Mucosa of descending colon (tissue), 3 donors: ENCODE results near the gene OMD. TPM values are rescaled to one million over a fixed set of nuclear protein-coding genes. Genes with fewer than 3 reads are reported as not detected.
A peak's percentile ranks its signal among the peaks of the same experiment; 100 is the strongest.

Experiments
- ATAC-seq: fragments of 200-7000 bp; cut with Tn5 transposase; one replicate; pipeline ENCODE4 v1.9.1; 2020; ENCODE audit warnings: mild to moderate bottlenecking, moderate library complexity
- DNase-seq, 3 donors: peaks; one replicate each; pipeline ENCODE4 v3.0.0-alpha.2; 2020
- H3K36me3 ChIP-seq: fragments of 200-600 bp; one replicate; pipeline ENCODE4 v1.8.0; 2021; ENCODE audit warnings: low read depth, mild to moderate bottlenecking
- H3K4me1 ChIP-seq: fragments of 200-600 bp; one replicate; pipeline ENCODE4 v1.8.0; 2021; ENCODE audit warnings: low read depth, mild to moderate bottlenecking
- H3K4me3 ChIP-seq: fragments of 200-600 bp; one replicate; pipeline ENCODE4 v1.8.0; 2021; ENCODE audit warnings: mild to moderate bottlenecking
- H3K9me3 ChIP-seq: fragments of 200-600 bp; one replicate; pipeline ENCODE4 v1.8.0; 2021; ENCODE audit warnings: mild to moderate bottlenecking
- CTCF ChIP-seq: fragments of 200-600 bp; IDR thresholded peaks from one replicate; pipeline ENCODE4 v1.8.0; 2022; ENCODE audit warnings: antibody characterized with exemption, mild to moderate bottlenecking
- intact Hi-C, 2 donors: fragments of 100-400 bp; cut with DNase I in 1 of 2; cut with micrococcal nuclease in 1 of 2; formaldehyde crosslinking; loops; one replicate each; pipeline versions ENCODE4 v1.11.0 to v1.11.1; 2022; cut with DNase I, micrococcal nuclease
- long read RNA-seq, 2 donors: library from polyadenylated mRNA; unstranded; transcript quantifications; one replicate each; pipeline ENCODE4 v2.0.0, GENCODE V29; 2019 to 2021
- total RNA-seq, 3 donors: library from RNA; stranded (reverse); fragmentation: NEBNext Ultra II Directional in 2 of 3; extraction: Animal tissue kit (Norgen Biotek cat#: 25700) in 2 of 3; gene quantifications; one replicate each; pipeline versions ENCODE4 v1.2.1 to v1.2.4, GENCODE V29; 2021 to 2023
- donor health status: DM: no; HTN: no; CAD: no; lungs with moderate emphysema.
- donor health status: DM: no; HTN: no; CAD: no.
- donor health status: DM: no; HTN: yes; CAD: no.

Gene OMD
- total RNA-seq, result 1 to 10 TPM in 2 of 3 donors, under 1 TPM in 1; 0.87 to 5.1 (median 1.8) TPM
- long read RNA-seq, donor 1, result 0 reads
- long read RNA-seq, donor 2, partial matches to known transcripts, result 0 of 1 reads
- long read RNA-seq, donor 2, other reads (novel, unspliced or antisense), result 0 of 1 reads

GRCh38 chr9:92424340-92424739 lies at the start of gene OMD:
OMD (minus strand) TSS chr9:92424471; CDS start chr9:92417558, 6,913 bp downstream.
- TF ChIP-seq CTCF, result no peak
- intact Hi-C loops, result no loop called here
- ATAC-seq, result no peak

GRCh38 chr9:92468206-92468605 lies 43.9 kb upstream of the OMD start:
- H3K9me3 ChIP-seq, result no peaks in the 10 kb centered on the region
- H3K36me3 ChIP-seq, result no peaks in the 10 kb centered on the region
- no peak overlapping the region for H3K4me3 ChIP-seq
- DNase-seq (no peak), ATAC-seq (no peak)
- no peaks in the 10 kb centered on the region for H3K4me1 ChIP-seq
- no peak for TF ChIP-seq CTCF
- intact Hi-C loops, result no loop called here

More at GRCh38 chr9:92424340-92424739, at the start of gene OMD:
- Histone ChIP-seq H3K9me3 (no peaks in the 10 kb centered on the region), H3K4me3 (no peak within 1 kb of the TSS), H3K4me1 (no peaks in the 10 kb centered on the region), H3K36me3 (no peaks in the 10 kb centered on the region)
- DNase-seq, result no peak

GRCh38 chr9:92467511-92467910 lies 43.2 kb upstream of the OMD start:
- ATAC-seq (no peak), DNase-seq (no peak)
- intact Hi-C loops, result no loop called here
- H3K4me1 ChIP-seq, result no peaks in the 10 kb centered on the region
- no peaks in the 10 kb centered on the region for H3K36me3 ChIP-seq
- H3K4me3 ChIP-seq, result no peak overlapping the region
- no peaks in the 10 kb centered on the region for H3K9me3 ChIP-seq
- TF ChIP-seq CTCF, result no peak

- TF ChIP-seq CTCF, result no peak
- intact Hi-C loops, result no loop called here
- no peaks in the 10 kb centered on the region for H3K4me1 ChIP-seq
- H3K4me3 ChIP-seq, result no peak overlapping the region
- H3K9me3 ChIP-seq, result no peaks in the 10 kb centered on the region
- ATAC-seq, result no peak
- no peak for DNase-seq
- H3K36me3 ChIP-seq, result no peaks in the 10 kb centered on the region
These were observed 42.8 kb upstream of the OMD start for GRCh38 chr9:92467041-92467440.

- intact Hi-C loops, result no loop called here
- H3K9me3 ChIP-seq, result no peaks in the 10 kb centered on the region
- TF ChIP-seq CTCF, result no peak
- peak; percentile 28 for ATAC-seq
- no peak for DNase-seq
- H3K4me1 ChIP-seq, result no peaks in the 10 kb centered on the region
- no peaks in the 10 kb centered on the region for H3K36me3 ChIP-seq
- H3K4me3 ChIP-seq, result no peak overlapping the region
These were observed 39.7 kb upstream of the OMD start for GRCh38 chr9:92463984-92464383.

GRCh38 chr9:92463387-92463786 lies 39.1 kb upstream of the OMD start:
- DNase-seq (no peak), ATAC-seq (no peak)
- no peak for TF ChIP-seq CTCF
- Histone ChIP-seq H3K36me3 (no peaks in the 10 kb centered on the region), H3K4me1 (no peaks in the 10 kb centered on the region), H3K9me3 (no peaks in the 10 kb centered on the region), H3K4me3 (no peak overlapping the region)
- intact Hi-C loops, result no loop called here
